HepG2 (cell line): ENCODE results near the gene CEP104. TPM values are rescaled to one million over a fixed set of nuclear protein-coding genes. Genes with fewer than 3 reads are reported as not detected.
"Not testable (repeated sequence)": the region's sequence is repeated elsewhere in the genome, so short reads cannot be mapped to it uniquely, and the experiment has no call there.

ENCODE experiments used
- ATAC-seq: fragments of 200-7000 bp; cut with Tn5 transposase; 3 replicates; pipeline ENCODE4 v1.9.1; 2020; ENCODE audit warnings: mild to moderate bottlenecking, moderate library complexity
- BruUV-seq: library from RNA; stranded (reverse); fragments of 400-500 nt; replicated peaks from 2 replicates; lab custom pipeline; 2021; lab: Mats Ljungman, UMichigan
- CTCF ChIA-PET: fragments of 300-600 bp; formaldehyde crosslinking; extraction: SDS; loops from one replicate; lab custom pipeline; 2021; ENCODE audit warnings: low total read pairs, inconsistent platforms, low intra/inter-chr PET ratio; lab: Yijun Ruan, JAX
- POLR2A ChIA-PET: fragments of 350-600 bp; sonication (Branson Sonifier 250); formaldehyde crosslinking; loops from one replicate; lab custom pipeline; 2020; ENCODE audit warnings: antibody characterized with exemption, inconsistent platforms; lab: Yijun Ruan, JAX
- DNase-seq: peaks from one replicate; pipeline ENCODE4 v3.0.0-alpha.2; 2015; ENCODE audit warnings: low spot score
- FAIRE-seq: peaks from 3 replicates; lab custom pipeline; 2011; peaks lifted over from hg19 to GRCh38; lab: Jason Lieb, UNC
- H2AFZ ChIP-seq: one replicate; pipeline ENCODE4 v1.6.1; 2011; ENCODE audit warnings: low read length, inconsistent platforms
- H3K27ac ChIP-seq: fragments of 300-600 bp; 3 replicates; pipeline ENCODE4 v1.8.0; 2011; ENCODE audit warnings: mixed run types, mild to moderate bottlenecking, mixed read lengths, low read length, inconsistent platforms; ENCODE audit not compliant: insufficient read depth; ENCODE audit errors: extremely low read length
- H3K27me3 ChIP-seq, 2 experiments: fragments of 200-600 bp in 1 of 2; 2 replicates in 1 of 2; 3 replicates in 1 of 2; pipeline versions ENCODE4 v1.6.0 to v1.8.0; 2011; ENCODE audit warnings: low read length in 2 of 2, mild to moderate bottlenecking in 2 of 2, moderate library complexity in 2 of 2, inconsistent platforms in 1 of 2; ENCODE audit not compliant: insufficient read depth in 2 of 2, control insufficient read depth in 1 of 2
- H3K36me3 ChIP-seq, 2 experiments: fragments of 200-600 bp in 1 of 2; replicated peaks in 1 of 2; 2 replicates in 1 of 2; 3 replicates in 1 of 2; pipeline versions ENCODE4 v1.5.1 to v1.8.0; 2011; ENCODE audit warnings: low read length in 2 of 2, inconsistent platforms in 1 of 2; ENCODE audit not compliant: insufficient read depth in 2 of 2, control insufficient read depth in 1 of 2
- H3K4me1 ChIP-seq: 2 replicates; pipeline ENCODE4 v1.5.1; 2012; ENCODE audit warnings: low read length, inconsistent platforms; ENCODE audit not compliant: insufficient read depth
- H3K4me2 ChIP-seq: 2 replicates; pipeline ENCODE4 v1.6.0; 2011; ENCODE audit warnings: low read depth, low read length, inconsistent platforms
- H3K4me3 ChIP-seq, 3 experiments: fragments of 200-600 bp in 1 of 3; sonication (generic), shearing (Covaris generic) in 1 of 3; replicated peaks in 1 of 3; 2 replicates each; pipeline ENCODE4 v1.5.1; 2011 to 2016; ENCODE audit warnings: low read length in 3 of 3, inconsistent platforms in 2 of 3, low read depth in 2 of 3, mild to moderate bottlenecking in 2 of 3, control low read depth in 1 of 3, mixed read lengths in 1 of 3; ENCODE audit not compliant: insufficient read depth in 1 of 3
- H3K79me2 ChIP-seq: one replicate; pipeline ENCODE4 v1.6.1; 2011; ENCODE audit warnings: low read length, inconsistent platforms; ENCODE audit not compliant: insufficient read depth
- H3K9ac ChIP-seq: 2 replicates; pipeline ENCODE4 v1.6.0; 2011; ENCODE audit warnings: mild to moderate bottlenecking, low read depth, low read length, inconsistent platforms; ENCODE audit not compliant: insufficient read depth
- H3K9me3 ChIP-seq: 2 replicates; pipeline ENCODE4 v1.5.1; 2012; ENCODE audit warnings: mild to moderate bottlenecking, low read length
- H4K20me1 ChIP-seq: 2 replicates; pipeline ENCODE4 v1.6.0; 2011; ENCODE audit warnings: inconsistent platforms, mild to moderate bottlenecking, low read length, moderate library complexity; ENCODE audit not compliant: insufficient read depth
- NFYB ChIP-seq: sonication (generic); formaldehyde crosslinking; IDR thresholded peaks from 2 replicates; pipeline ENCODE4 v1.4.0; 2020; ENCODE audit warnings: missing genetic modification reagents
- ZNF317 ChIP-seq: sonication (generic); formaldehyde crosslinking; IDR thresholded peaks from 2 replicates; pipeline ENCODE4 v1.5.0; 2020; ENCODE audit warnings: mild to moderate bottlenecking, missing genetic modification reagents
- WGBS: methylation state at CpG from one replicate; pipeline ENCODE4 v1.1.6; 2017; ENCODE audit warnings: low lambda C conversion rate; 5-methylcytosine and 5-hydroxymethylcytosine counted together
- in situ Hi-C: cut with HindIII; loops from 2 replicates; pipeline ENCODE4 v1.10.0; 2017; ENCODE audit warnings: low pct_unique_long_range_greater_than_20kb; ENCODE audit not compliant: extremely low pct_ligation_motif_present
- intact Hi-C: fragments of 100-400 bp; cut with micrococcal nuclease; formaldehyde crosslinking; loops from one replicate; pipeline ENCODE4 v1.10.0; 2022; ENCODE audit not compliant: unreplicated experiment
- polyA plus RNA-seq, 8 experiments: library from polyadenylated mRNA; depleted of rRNA in 3 of 8; stranded (reverse) in 7 of 8; unstranded in 1 of 8; fragments of >200 nt; fragmentation: Illumina TruSeq in 4 of 8; extraction: Trizol in 4 of 8; gene quantifications; 2 replicates each; pipeline versions ENCODE4 v1.2.1 to v1.2.3, GENCODE V29; 2011 to 2016; ENCODE audit warnings: low read depth in 4 of 8, missing spikeins in 1 of 8, mixed read lengths in 1 of 8; ENCODE audit not compliant: insufficient read depth in 1 of 8
- total RNA-seq, 5 experiments: library from RNA; depleted of rRNA; stranded (reverse); fragments of >200 nt; fragmentation: Illumina TruSeq; extraction: Trizol; gene quantifications; 2 replicates each; pipeline ENCODE4 v1.2.3, GENCODE V29; 2016; ENCODE audit warnings: low read depth in 1 of 5
- TF ChIP-seq, protein P1 (sequence below): sonication (generic); formaldehyde crosslinking; IDR thresholded peaks from 2 replicates; pipeline ENCODE4 v1.8.1; 2023; ENCODE audit warnings: mild to moderate bottlenecking, missing genetic modification reagents
- TF ChIP-seq, protein P2 (sequence below): sonication (generic); formaldehyde crosslinking; IDR thresholded peaks from 2 replicates; pipeline ENCODE4 v1.4.0; 2020; ENCODE audit warnings: mild to moderate bottlenecking, low read depth, missing genetic modification reagents
- TF ChIP-seq, protein P3 (sequence below): sonication (generic); formaldehyde crosslinking; IDR thresholded peaks from 2 replicates; pipeline ENCODE4 v1.5.0; 2020; ENCODE audit warnings: mild to moderate bottlenecking, missing genetic modification reagents

Gene CEP104
- total and polyA plus RNA-seq, 2 of the 13 experiments (the other 11 are each of a cell fraction or from before 2014, with no cell fraction given) = 20.4 to 30.1 TPM

DNA sequence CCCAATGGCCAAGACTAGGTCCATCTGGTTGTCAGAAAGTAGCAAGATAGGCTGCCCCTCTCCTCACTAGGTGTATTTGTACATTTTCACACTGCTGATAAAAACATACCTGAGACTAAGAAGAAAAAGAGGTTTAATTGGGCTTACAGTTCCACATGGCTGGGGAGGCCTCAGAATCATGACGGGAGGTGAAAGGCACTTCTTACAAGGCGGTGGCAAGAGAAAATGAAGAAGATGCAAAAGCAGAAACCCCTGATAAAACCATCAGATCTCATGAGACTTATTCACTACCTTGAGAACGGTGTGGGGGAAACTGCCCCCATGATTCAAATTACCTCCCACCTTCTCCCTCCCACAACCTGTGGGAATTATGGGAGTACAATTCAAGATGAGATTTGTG, 56.2 kb downstream of the CEP104 start:
- H3K9me3 ChIP-seq, BruUV-seq, H3K4me2 ChIP-seq, H2AFZ ChIP-seq, POLR2A ChIA-PET, H3K79me2 ChIP-seq, H3K4me3 ChIP-seq, in situ Hi-C loops, FAIRE-seq, H4K20me1 ChIP-seq, H3K9ac ChIP-seq, H3K27ac ChIP-seq, H3K36me3 ChIP-seq, DNase-seq, ATAC-seq: not testable (repeated sequence)
- Histone ChIP-seq H3K4me1 (peaks cover 30% of the 10 kb centered on the region), H3K27me3 (peaks cover 0 to 21% of the 10 kb centered on the region in 2 experiments; a peak in 2 of 5 replicates)
- 22% methylated on average over 3 of the region's 3 CpGs for WGBS
- intact Hi-C loops = loop anchor here (1.0 kb wide), 1 partner anchor 15 kb away; no protein-coding TSS in a partner anchor
- CTCF ChIA-PET = interaction anchor here (2.7 kb wide), 1 partner anchor 15 kb away, joined by 10 read pairs; no protein-coding TSS in a partner anchor

DNA sequence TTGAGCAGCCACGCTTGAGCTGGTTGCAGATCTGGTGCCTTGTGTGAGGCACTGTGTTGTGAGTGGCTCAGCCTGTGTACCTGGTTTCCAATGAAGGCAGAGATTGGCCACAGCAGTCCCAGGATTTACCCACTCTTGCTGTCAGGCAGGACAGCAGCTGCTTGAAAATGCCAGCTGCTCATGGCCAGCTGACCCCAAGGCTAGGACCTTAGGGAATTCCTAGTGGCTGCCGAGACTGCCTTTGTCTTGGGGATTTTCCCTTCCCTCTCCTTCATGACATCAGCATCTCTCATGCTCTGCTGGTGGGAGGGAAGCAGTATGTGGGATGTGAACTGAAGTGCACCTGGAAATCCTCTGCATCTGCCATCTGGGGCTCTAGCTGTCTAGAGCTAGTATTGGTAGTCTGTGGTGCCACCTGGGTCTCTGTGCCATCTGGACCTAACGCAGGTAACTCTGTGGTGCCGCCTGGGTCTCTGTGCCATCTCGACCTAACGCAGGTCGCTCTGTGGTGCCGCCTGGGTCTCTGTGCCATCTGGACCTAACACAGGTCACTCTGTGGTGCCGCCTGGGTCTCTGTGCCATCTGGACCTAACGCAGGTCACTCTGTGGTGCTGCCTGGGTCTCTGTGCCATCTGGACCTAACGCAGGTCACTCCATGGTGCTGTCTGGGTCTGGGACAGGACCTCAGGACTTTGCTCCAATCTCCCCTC, 56.9 kb downstream of the CEP104 start:
- ATAC-seq = 0 out of 3 replicates have a peak, but pooled peaks have one; percentile 11
- Histone ChIP-seq H3K4me3 (no peak overlapping the region), H3K9ac (no peak overlapping the region), H3K4me1 (peaks cover 31% of the 10 kb centered on the region), H3K27me3 (peaks cover 0 to 15% of the 10 kb centered on the region in 2 experiments; a peak in 2 of 5 replicates), H3K4me2 (peak overlapping the region; percentile 38), H4K20me1 (0 out of 2 replicates have a peak, but pooled peaks cover 3% of the 10 kb centered on the region), H3K79me2 (peaks cover 5% of the 10 kb centered on the region), H3K9me3 (no peaks in the 10 kb centered on the region), H3K27ac (no peak overlapping the region), H2AFZ (no peak overlapping the region), H3K36me3 (no peaks in the 10 kb centered on the region)
- ChIA-PET CTCF (interaction anchor here (2.7 kb wide), 1 partner anchor 15 kb away, joined by 10 read pairs; no protein-coding TSS in a partner anchor), POLR2A (no interaction called here)
- FAIRE-seq = no peak
- no peak for DNase-seq
- intact Hi-C loops (no loop called here), in situ Hi-C loops (no loop called here)
- no TSS peak for BruUV-seq
- TF ChIP-seq, protein P1, sequence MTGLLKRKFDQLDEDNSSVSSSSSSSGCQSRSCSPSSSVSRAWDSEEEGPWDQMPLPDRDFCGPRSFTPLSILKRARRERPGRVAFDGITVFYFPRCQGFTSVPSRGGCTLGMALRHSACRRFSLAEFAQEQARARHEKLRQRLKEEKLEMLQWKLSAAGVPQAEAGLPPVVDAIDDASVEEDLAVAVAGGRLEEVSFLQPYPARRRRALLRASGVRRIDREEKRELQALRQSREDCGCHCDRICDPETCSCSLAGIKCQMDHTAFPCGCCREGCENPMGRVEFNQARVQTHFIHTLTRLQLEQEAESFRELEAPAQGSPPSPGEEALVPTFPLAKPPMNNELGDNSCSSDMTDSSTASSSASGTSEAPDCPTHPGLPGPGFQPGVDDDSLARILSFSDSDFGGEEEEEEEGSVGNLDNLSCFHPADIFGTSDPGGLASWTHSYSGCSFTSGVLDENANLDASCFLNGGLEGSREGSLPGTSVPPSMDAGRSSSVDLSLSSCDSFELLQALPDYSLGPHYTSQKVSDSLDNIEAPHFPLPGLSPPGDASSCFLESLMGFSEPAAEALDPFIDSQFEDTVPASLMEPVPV (CRISPR knock-in tag) = no peak
- TF ChIP-seq ZNF317 (CRISPR knock-in tag) (no peak), NFYB (0 out of 2 replicates have a peak, but pooled peaks have one; percentile 12)
- TF ChIP-seq, protein P2, sequence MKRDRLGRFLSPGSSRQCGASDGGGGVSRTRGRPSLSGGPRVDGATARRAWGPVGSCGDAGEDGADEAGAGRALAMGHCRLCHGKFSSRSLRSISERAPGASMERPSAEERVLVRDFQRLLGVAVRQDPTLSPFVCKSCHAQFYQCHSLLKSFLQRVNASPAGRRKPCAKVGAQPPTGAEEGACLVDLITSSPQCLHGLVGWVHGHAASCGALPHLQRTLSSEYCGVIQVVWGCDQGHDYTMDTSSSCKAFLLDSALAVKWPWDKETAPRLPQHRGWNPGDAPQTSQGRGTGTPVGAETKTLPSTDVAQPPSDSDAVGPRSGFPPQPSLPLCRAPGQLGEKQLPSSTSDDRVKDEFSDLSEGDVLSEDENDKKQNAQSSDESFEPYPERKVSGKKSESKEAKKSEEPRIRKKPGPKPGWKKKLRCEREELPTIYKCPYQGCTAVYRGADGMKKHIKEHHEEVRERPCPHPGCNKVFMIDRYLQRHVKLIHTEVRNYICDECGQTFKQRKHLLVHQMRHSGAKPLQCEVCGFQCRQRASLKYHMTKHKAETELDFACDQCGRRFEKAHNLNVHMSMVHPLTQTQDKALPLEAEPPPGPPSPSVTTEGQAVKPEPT (CRISPR knock-in tag) = no peak
- TF ChIP-seq, protein P3, sequence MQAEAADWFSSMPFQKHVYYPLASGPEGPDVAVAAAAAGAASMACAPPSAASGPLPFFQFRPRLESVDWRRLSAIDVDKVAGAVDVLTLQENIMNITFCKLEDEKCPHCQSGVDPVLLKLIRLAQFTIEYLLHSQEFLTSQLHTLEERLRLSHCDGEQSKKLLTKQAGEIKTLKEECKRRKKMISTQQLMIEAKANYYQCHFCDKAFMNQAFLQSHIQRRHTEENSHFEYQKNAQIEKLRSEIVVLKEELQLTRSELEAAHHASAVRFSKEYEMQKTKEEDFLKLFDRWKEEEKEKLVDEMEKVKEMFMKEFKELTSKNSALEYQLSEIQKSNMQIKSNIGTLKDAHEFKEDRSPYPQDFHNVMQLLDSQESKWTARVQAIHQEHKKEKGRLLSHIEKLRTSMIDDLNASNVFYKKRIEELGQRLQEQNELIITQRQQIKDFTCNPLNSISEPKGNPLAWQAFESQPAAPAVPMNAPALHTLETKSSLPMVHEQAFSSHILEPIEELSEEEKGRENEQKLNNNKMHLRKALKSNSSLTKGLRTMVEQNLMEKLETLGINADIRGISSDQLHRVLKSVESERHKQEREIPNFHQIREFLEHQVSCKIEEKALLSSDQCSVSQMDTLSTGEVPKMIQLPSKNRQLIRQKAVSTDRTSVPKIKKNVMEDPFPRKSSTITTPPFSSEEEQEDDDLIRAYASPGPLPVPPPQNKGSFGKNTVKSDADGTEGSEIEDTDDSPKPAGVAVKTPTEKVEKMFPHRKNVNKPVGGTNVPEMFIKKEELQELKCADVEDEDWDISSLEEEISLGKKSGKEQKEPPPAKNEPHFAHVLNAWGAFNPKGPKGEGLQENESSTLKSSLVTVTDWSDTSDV (CRISPR knock-in tag) = no peak
- 50% methylated on average over 4 of the region's 11 CpGs for WGBS
